NCI-H2029 (cell line): ENCODE data around the gene TMIGD2.

Experiments
- DNase-seq: peaks from one replicate; lab custom pipeline; 2025; lab: John Stamatoyannopoulos, UW

The TMIGD2 gene

GRCh38 chr19:4326215-4326836, 24.1 kb upstream of the TMIGD2 start:
- no peak for DNase-seq

- DNase-seq, result no peak
Observed at GRCh38 chr19:4324228-4324627, 22.0 kb upstream of the TMIGD2 start.

- DNase-seq, result no peak
Observed at GRCh38 chr19:4323692-4324091, 21.5 kb upstream of the TMIGD2 start.

- no peak for DNase-seq
Observed at GRCh38 chr19:4322942-4323665, 20.9 kb upstream of the TMIGD2 start.

GRCh38 chr19:4320419-4320818, 18.2 kb upstream of the TMIGD2 start:
- DNase-seq, result no peak

GRCh38 chr19:4319067-4319718, 17.0 kb upstream of the TMIGD2 start:
- no peak for DNase-seq

- DNase-seq, result no peak
Observed at GRCh38 chr19:4318460-4318859, 16.3 kb upstream of the TMIGD2 start.

- no peak for DNase-seq
Observed at GRCh38 chr19:4316956-4317355, 14.8 kb upstream of the TMIGD2 start.

GRCh38 chr19:4313847-4314490, 11.8 kb upstream of the TMIGD2 start:
- no peak for DNase-seq

- no peak for DNase-seq
Observed at GRCh38 chr19:4310247-4311121, 8.3 kb upstream of the TMIGD2 start.

- DNase-seq, result no peak
Observed at GRCh38 chr19:4305659-4306058, 3.5 kb upstream of the TMIGD2 start.

GRCh38 chr19:4305257-4305612, 3.0 kb upstream of the TMIGD2 start:
- DNase-seq, result no peak

- no peak for DNase-seq
Observed at GRCh38 chr19:4304538-4305256, 2.5 kb upstream of the TMIGD2 start, which contains the start of gene FSD1. FSD1 (plus strand) TSS chr19:4304598; CDS start chr19:4304747, 149 bp downstream.

- no peak for DNase-seq
Observed at GRCh38 chr19:4303819-4304537, 1.8 kb upstream of the TMIGD2 start.

- DNase-seq, result no peak
Observed at GRCh38 chr19:4301590-4302242, 473 bp downstream of the TMIGD2 start.

GRCh38 chr19:4300589-4300988, 1.6 kb downstream of the TMIGD2 start:
- no peak for DNase-seq

- no peak for DNase-seq
Observed at GRCh38 chr19:4298810-4299550, 3.2 kb downstream of the TMIGD2 start.

GRCh38 chr19:4297901-4298809, 4.0 kb downstream of the TMIGD2 start:
- DNase-seq, result no peak
